HuH-7.5 (cell line): ENCODE results near the gene KXD1.

Source experiments
- DNase-seq: peaks from one replicate; pipeline ENCODE4 v3.0.0; 2011; ENCODE audit warnings: low spot score

Gene KXD1

DNA sequence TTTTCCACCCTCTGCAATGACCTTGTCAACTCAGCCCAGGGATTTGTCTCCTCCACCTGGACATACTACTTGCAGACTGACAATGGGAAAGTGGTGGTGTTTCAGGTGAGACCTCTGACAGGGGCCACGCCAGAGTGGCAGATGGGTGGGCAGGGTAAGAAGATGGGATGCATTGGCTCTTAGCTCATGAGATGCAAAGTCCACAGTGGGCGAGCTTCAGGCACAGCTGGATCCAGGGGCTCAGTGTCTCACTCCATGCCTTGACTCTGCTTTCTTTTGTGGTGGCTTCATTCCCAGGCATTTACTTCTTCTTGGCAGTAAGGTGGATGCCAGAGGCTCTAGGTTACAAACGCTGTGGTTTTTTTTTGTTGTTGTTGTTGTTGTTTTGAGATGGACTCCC lies 58.4 kb downstream of the KXD1 start:
- no peak for DNase-seq

DNA sequence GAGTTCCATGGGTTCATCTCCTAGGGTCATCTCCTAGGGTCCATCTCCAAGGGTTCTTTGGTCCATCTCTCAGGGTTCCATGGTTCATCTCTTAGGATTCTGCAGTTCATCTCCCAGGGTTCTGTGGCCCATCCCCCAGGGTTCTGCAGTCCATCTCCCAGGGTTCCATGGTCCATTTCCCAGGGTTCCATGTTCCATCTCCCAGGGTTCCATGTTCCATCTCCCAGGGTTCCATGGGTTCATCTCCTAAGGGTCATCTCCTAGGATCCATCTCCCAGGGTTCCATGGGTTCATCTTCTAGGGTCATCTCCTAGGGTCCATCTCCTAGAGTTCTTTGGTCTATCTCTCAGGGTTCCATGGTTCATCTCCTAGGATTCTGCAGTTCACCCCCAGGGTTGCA lies 59.9 kb downstream of the KXD1 start:
- DNase-seq: no peak

DNA sequence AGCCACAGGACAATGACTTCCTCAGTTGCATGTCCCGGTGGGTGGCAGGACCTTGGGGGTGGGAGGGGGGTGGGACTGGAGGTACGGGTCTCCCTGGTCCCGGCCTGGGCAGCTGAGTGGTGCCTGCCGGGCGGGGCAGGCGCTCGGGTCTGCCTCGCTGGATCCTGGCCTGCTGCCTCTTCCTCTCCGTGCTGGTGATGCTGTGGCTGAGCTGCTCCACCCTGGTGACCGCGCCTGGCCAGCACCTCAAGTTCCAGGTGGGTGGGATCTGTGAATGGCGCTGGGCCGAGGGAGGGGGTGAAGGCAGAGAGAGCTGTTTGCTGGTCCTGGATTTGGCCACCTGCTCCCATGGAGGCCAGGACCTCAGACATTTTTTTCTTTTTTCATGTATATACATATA lies 60.6 kb downstream of the KXD1 start:
- no peak for DNase-seq
